HepG2 (cell line): ENCODE measurements around the gene SCN8A. TPM values are rescaled to one million over a fixed set of nuclear protein-coding genes. Genes with fewer than 3 reads are reported as not detected.

Experiments used
- ATAC-seq: fragments of 200-7000 bp; cut with Tn5 transposase; 3 replicates; pipeline ENCODE4 v1.9.1; 2020; ENCODE audit warnings: mild to moderate bottlenecking, moderate library complexity
- BruUV-seq: library from RNA; stranded (reverse); fragments of 400-500 nt; replicated peaks from 2 replicates; lab custom pipeline; 2021; lab: Mats Ljungman, UMichigan
- CTCF ChIA-PET: fragments of 300-600 bp; formaldehyde crosslinking; extraction: SDS; loops from one replicate; lab custom pipeline; 2021; ENCODE audit warnings: low total read pairs, inconsistent platforms, low intra/inter-chr PET ratio; lab: Yijun Ruan, JAX
- POLR2A ChIA-PET: fragments of 350-600 bp; sonication (Branson Sonifier 250); formaldehyde crosslinking; loops from one replicate; lab custom pipeline; 2020; ENCODE audit warnings: antibody characterized with exemption, inconsistent platforms; lab: Yijun Ruan, JAX
- DNase-seq: peaks from one replicate; pipeline ENCODE4 v3.0.0-alpha.2; 2015; ENCODE audit warnings: low spot score
- FAIRE-seq: peaks from 3 replicates; lab custom pipeline; 2011; peaks lifted over from hg19 to GRCh38; lab: Jason Lieb, UNC
- H2AFZ ChIP-seq: one replicate; pipeline ENCODE4 v1.6.1; 2011; ENCODE audit warnings: low read length, inconsistent platforms
- H3K27ac ChIP-seq: fragments of 300-600 bp; 3 replicates; pipeline ENCODE4 v1.8.0; 2011; ENCODE audit warnings: mixed run types, mild to moderate bottlenecking, mixed read lengths, low read length, inconsistent platforms; ENCODE audit not compliant: insufficient read depth; ENCODE audit errors: extremely low read length
- H3K27me3 ChIP-seq, 2 experiments: fragments of 200-600 bp in 1 of 2; 2 replicates in 1 of 2; 3 replicates in 1 of 2; pipeline versions ENCODE4 v1.6.0 to v1.8.0; 2011; ENCODE audit warnings: low read length in 2 of 2, mild to moderate bottlenecking in 2 of 2, moderate library complexity in 2 of 2, inconsistent platforms in 1 of 2; ENCODE audit not compliant: insufficient read depth in 2 of 2, control insufficient read depth in 1 of 2
- H3K36me3 ChIP-seq, 2 experiments: fragments of 200-600 bp in 1 of 2; replicated peaks in 1 of 2; 2 replicates in 1 of 2; 3 replicates in 1 of 2; pipeline versions ENCODE4 v1.5.1 to v1.8.0; 2011; ENCODE audit warnings: low read length in 2 of 2, inconsistent platforms in 1 of 2; ENCODE audit not compliant: insufficient read depth in 2 of 2, control insufficient read depth in 1 of 2
- H3K4me1 ChIP-seq: 2 replicates; pipeline ENCODE4 v1.5.1; 2012; ENCODE audit warnings: low read length, inconsistent platforms; ENCODE audit not compliant: insufficient read depth
- H3K4me2 ChIP-seq: 2 replicates; pipeline ENCODE4 v1.6.0; 2011; ENCODE audit warnings: low read depth, low read length, inconsistent platforms
- H3K4me3 ChIP-seq, 3 experiments: fragments of 200-600 bp in 1 of 3; sonication (generic), shearing (Covaris generic) in 1 of 3; replicated peaks in 1 of 3; 2 replicates each; pipeline ENCODE4 v1.5.1; 2011 to 2016; ENCODE audit warnings: low read length in 3 of 3, inconsistent platforms in 2 of 3, low read depth in 2 of 3, mild to moderate bottlenecking in 2 of 3, control low read depth in 1 of 3, mixed read lengths in 1 of 3; ENCODE audit not compliant: insufficient read depth in 1 of 3
- H3K79me2 ChIP-seq: one replicate; pipeline ENCODE4 v1.6.1; 2011; ENCODE audit warnings: low read length, inconsistent platforms; ENCODE audit not compliant: insufficient read depth
- H3K9ac ChIP-seq: 2 replicates; pipeline ENCODE4 v1.6.0; 2011; ENCODE audit warnings: mild to moderate bottlenecking, low read depth, low read length, inconsistent platforms; ENCODE audit not compliant: insufficient read depth
- H3K9me3 ChIP-seq: 2 replicates; pipeline ENCODE4 v1.5.1; 2012; ENCODE audit warnings: mild to moderate bottlenecking, low read length
- H4K20me1 ChIP-seq: 2 replicates; pipeline ENCODE4 v1.6.0; 2011; ENCODE audit warnings: inconsistent platforms, mild to moderate bottlenecking, low read length, moderate library complexity; ENCODE audit not compliant: insufficient read depth
- ATF3 ChIP-seq: sonication (generic); formaldehyde crosslinking; IDR thresholded peaks from 2 replicates; pipeline ENCODE4 v1.4.0; 2020; ENCODE audit warnings: missing genetic modification reagents
- ATRX ChIP-seq: sonication (generic); formaldehyde crosslinking; IDR thresholded peaks from 2 replicates; pipeline ENCODE4 v1.4.0; 2020; ENCODE audit warnings: missing genetic modification reagents, borderline replicate concordance
- BCL6 ChIP-seq: IDR thresholded peaks from 2 replicates; pipeline ENCODE4 v1.6.1; 2016; ENCODE audit warnings: missing genetic modification reagents, missing compliant biosample characterization
- JUND ChIP-seq: sonication (generic); formaldehyde crosslinking; IDR thresholded peaks from 2 replicates; pipeline ENCODE4 v1.8.0; 2022; ENCODE audit warnings: mild to moderate bottlenecking, missing genetic modification reagents
- NFYB ChIP-seq: sonication (generic); formaldehyde crosslinking; IDR thresholded peaks from 2 replicates; pipeline ENCODE4 v1.4.0; 2020; ENCODE audit warnings: missing genetic modification reagents
- PPARG ChIP-seq: conservative IDR thresholded peaks from 2 replicates; pipeline ENCODE4 v1.6.1; 2016; ENCODE audit warnings: missing biosample characterization, missing genetic modification reagents
- REST ChIP-seq, 2 experiments: IDR thresholded peaks; 2 replicates each; pipeline ENCODE4 v1.6.1; 2011 to 2012; ENCODE audit warnings: low read length in 2 of 2, borderline replicate concordance in 1 of 2, low read depth in 1 of 2, mild to moderate bottlenecking in 1 of 2, moderate library complexity in 1 of 2
- STAG1 ChIP-seq: sonication (generic); formaldehyde crosslinking; IDR thresholded peaks from 2 replicates; pipeline ENCODE4 v1.4.0; 2020; ENCODE audit warnings: missing genetic modification reagents
- TBL1XR1 ChIP-seq: fragments of 150-350 bp; IDR thresholded peaks from 2 replicates; pipeline ENCODE4 v1.6.1; 2014; ENCODE audit warnings: borderline replicate concordance, low read length; ENCODE audit not compliant: partially characterized antibody
- TBX2 ChIP-seq: sonication (generic); formaldehyde crosslinking; IDR thresholded peaks from 2 replicates; pipeline ENCODE4 v1.5.0; 2020; ENCODE audit warnings: missing genetic modification reagents, mild to moderate bottlenecking, borderline replicate concordance
- ZNF24 ChIP-seq: fragments of 450-650 bp; IDR thresholded peaks from 2 replicates; pipeline ENCODE4 v1.6.1; 2017; ENCODE audit warnings: antibody characterized with exemption, mild to moderate bottlenecking
- ZNF354B ChIP-seq: sonication (generic); formaldehyde crosslinking; IDR thresholded peaks from 2 replicates; pipeline ENCODE4 v1.8.0; 2022; ENCODE audit warnings: mild to moderate bottlenecking, missing genetic modification reagents
- ZNF362 ChIP-seq: sonication (generic); formaldehyde crosslinking; IDR thresholded peaks from 2 replicates; pipeline ENCODE4 v1.4.0; 2020; ENCODE audit warnings: missing genetic modification reagents, mild to moderate bottlenecking, borderline replicate concordance
- ZNF460 ChIP-seq: sonication (generic); formaldehyde crosslinking; IDR thresholded peaks from 2 replicates; pipeline ENCODE4 v1.5.1; 2020; ENCODE audit warnings: missing genetic modification reagents, mild to moderate bottlenecking, borderline replicate concordance
- WGBS: methylation state at CpG from one replicate; pipeline ENCODE4 v1.1.6; 2017; ENCODE audit warnings: low lambda C conversion rate; 5-methylcytosine and 5-hydroxymethylcytosine counted together
- in situ Hi-C: cut with HindIII; loops from 2 replicates; pipeline ENCODE4 v1.10.0; 2017; ENCODE audit warnings: low pct_unique_long_range_greater_than_20kb; ENCODE audit not compliant: extremely low pct_ligation_motif_present
- intact Hi-C: fragments of 100-400 bp; cut with micrococcal nuclease; formaldehyde crosslinking; loops from one replicate; pipeline ENCODE4 v1.10.0; 2022; ENCODE audit not compliant: unreplicated experiment
- polyA plus RNA-seq, 8 experiments: library from polyadenylated mRNA; depleted of rRNA in 3 of 8; stranded (reverse) in 7 of 8; unstranded in 1 of 8; fragments of >200 nt; fragmentation: Illumina TruSeq in 4 of 8; extraction: Trizol in 4 of 8; gene quantifications; 2 replicates each; pipeline versions ENCODE4 v1.2.1 to v1.2.3, GENCODE V29; 2011 to 2016; ENCODE audit warnings: low read depth in 4 of 8, missing spikeins in 1 of 8, mixed read lengths in 1 of 8; ENCODE audit not compliant: insufficient read depth in 1 of 8
- total RNA-seq, 5 experiments: library from RNA; depleted of rRNA; stranded (reverse); fragments of >200 nt; fragmentation: Illumina TruSeq; extraction: Trizol; gene quantifications; 2 replicates each; pipeline ENCODE4 v1.2.3, GENCODE V29; 2016; ENCODE audit warnings: low read depth in 1 of 5

Gene SCN8A
- total and polyA plus RNA-seq, 2 of the 13 experiments (the other 11 are each of a cell fraction or from before 2014, with no cell fraction given): 0.57 to 1.4 TPM

DNA sequence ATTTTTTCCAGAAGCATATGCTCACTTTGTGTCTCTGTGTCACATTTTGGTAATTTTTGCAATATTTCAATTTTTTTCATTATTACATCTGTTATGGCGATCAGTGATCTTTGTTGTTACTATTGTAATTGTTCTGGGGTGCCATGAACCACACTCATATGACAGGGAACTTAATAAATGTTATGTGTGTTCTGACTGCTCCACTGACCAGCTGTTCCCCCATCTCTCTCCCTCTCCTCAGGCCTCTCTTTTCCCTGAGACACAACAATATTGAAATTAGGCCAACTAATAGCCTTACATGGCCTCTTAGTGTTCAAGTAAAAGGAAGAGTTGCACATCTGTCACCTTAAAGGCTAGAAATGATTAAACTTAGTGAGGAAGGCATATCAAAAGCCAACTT is 46.0 kb downstream of the SCN8A start:
- no peaks in the 10 kb centered on the region for H3K27me3 ChIP-seq
- POLR2A ChIA-PET: no interaction called here
- H3K79me2 ChIP-seq: no peaks in the 10 kb centered on the region
- FAIRE-seq (no peak), ATAC-seq (no peak), DNase-seq (no peak)
- H3K36me3 ChIP-seq: no peaks in the 10 kb centered on the region
- no peak overlapping the region for H3K4me2 ChIP-seq
- H4K20me1 ChIP-seq: no peaks in the 10 kb centered on the region
- H3K27ac ChIP-seq: no peak overlapping the region
- H2AFZ ChIP-seq: no peak overlapping the region
- intact Hi-C loops: no loop called here
- no peak overlapping the region for H3K4me3 ChIP-seq
- no TSS peak for BruUV-seq
- no peak overlapping the region for H3K9ac ChIP-seq
- TF ChIP-seq ZNF354B (CRISPR knock-in tag): no peak
- TF ChIP-seq STAG1: no peak
- no peak for TF ChIP-seq BCL6 (CRISPR knock-in tag)
- TF ChIP-seq REST (IDR thresholded peaks at IDR 0.05; ENCODE audit: borderline replicate concordance in 1 of 2, low read depth in 1 of 2, low read length in 2 of 2): no peak
- no peak for TF ChIP-seq ATRX (CRISPR knock-in tag)
- no peak for TF ChIP-seq JUND (CRISPR knock-in tag)
- no peak for TF ChIP-seq ZNF460 (CRISPR knock-in tag)
- TF ChIP-seq ZNF362 (CRISPR knock-in tag): no peak
- no peak for TF ChIP-seq NFYB (CRISPR knock-in tag)
- TF ChIP-seq ATF3 (CRISPR knock-in tag): no peak
- TF ChIP-seq ZNF24: no peak
- TF ChIP-seq TBL1XR1: no peak
- no peak for TF ChIP-seq TBX2 (CRISPR knock-in tag)
- TF ChIP-seq PPARG: no peak
- TF ChIP-seq, all 625 proteins: peak for 0
- no peaks in the 10 kb centered on the region for H3K4me1 ChIP-seq
- WGBS: 5% methylated on average over 1 of the region's 1 CpG
- CTCF ChIA-PET: no interaction called here
- H3K9me3 ChIP-seq: no peaks in the 10 kb centered on the region
- in situ Hi-C loops: no loop called here
